CD4-positive, CD25-positive, alpha-beta regulatory T cell (primary cell): ENCODE results near the gene PHPT1. TPM values are rescaled to one million over a fixed set of nuclear protein-coding genes. Genes with fewer than 3 reads are reported as not detected.
"Not testable (repeated sequence)": the region's sequence is repeated elsewhere in the genome, so short reads cannot be mapped to it uniquely, and the experiment has no call there.

Source experiments
- ATAC-seq, 2 donors: fragments of 150-1000 bp; cut with Tn5 transposase; one replicate each; pipeline ENCODE4 v1.10.0; 2021; ENCODE audit warnings: low read depth in 2 of 2, moderate number of reproducible peaks in 2 of 2, moderate library complexity in 1 of 2
- DNase-seq, 3 donors: peaks; one replicate each; pipeline versions ENCODE4 v3.0.0 to v3.0.0-alpha.2; 2012 to 2022; ENCODE audit warnings: mixed read lengths in 1 of 3
- H3K27ac ChIP-seq: one replicate; pipeline ENCODE4 v1.7.0; 2013; ENCODE audit warnings: mild to moderate bottlenecking, low read length; ENCODE audit not compliant: insufficient read depth, poor library complexity, severe bottlenecking
- H3K27me3 ChIP-seq: one replicate; pipeline ENCODE4 v1.7.0; 2013; ENCODE audit warnings: low read length; ENCODE audit not compliant: control insufficient read depth, insufficient read depth
- H3K36me3 ChIP-seq: one replicate; pipeline ENCODE4 v1.7.0; 2013; ENCODE audit warnings: mild to moderate bottlenecking, low read length, moderate library complexity; ENCODE audit not compliant: control insufficient read depth, insufficient read depth
- H3K4me1 ChIP-seq: 2 replicates; pipeline ENCODE4 v1.7.0; 2013; ENCODE audit warnings: mild to moderate bottlenecking, low read length; ENCODE audit not compliant: insufficient read depth, control insufficient read depth, poor library complexity, severe bottlenecking
- H3K4me3 ChIP-seq: one replicate; pipeline ENCODE4 v1.7.0; 2013; ENCODE audit warnings: low read depth, mild to moderate bottlenecking, low read length, moderate library complexity
- H3K9me3 ChIP-seq, 2 experiments: 1 replicate in 1 of 2; 2 replicates in 1 of 2; pipeline ENCODE4 v1.7.0; 2013; ENCODE audit warnings: low read length in 2 of 2, mild to moderate bottlenecking in 1 of 2, moderate library complexity in 1 of 2; ENCODE audit not compliant: control insufficient read depth in 2 of 2
- H3K27ac Mint-ChIP-seq, 3 donors: one replicate each; pipeline ENCODE4 v1.8.0; 2020 to 2022; ENCODE audit warnings: mild to moderate bottlenecking in 3 of 3, mixed read lengths in 3 of 3, moderate library complexity in 2 of 3
- H3K27me3 Mint-ChIP-seq: one replicate; pipeline ENCODE4 v1.8.0; 2022; ENCODE audit warnings: mild to moderate bottlenecking, mixed read lengths
- H3K36me3 Mint-ChIP-seq: one replicate; pipeline ENCODE4 v1.8.0; 2020; ENCODE audit warnings: mixed read lengths
- H3K4me1 Mint-ChIP-seq, 4 donors: one replicate each; pipeline ENCODE4 v1.8.0; 2020 to 2022; ENCODE audit warnings: mixed read lengths in 4 of 4, mild to moderate bottlenecking in 1 of 4
- H3K4me3 Mint-ChIP-seq, 4 donors: one replicate each; pipeline ENCODE4 v1.8.0; 2020 to 2022; ENCODE audit warnings: mild to moderate bottlenecking in 4 of 4, mixed read lengths in 4 of 4, moderate library complexity in 3 of 4
- H3K9me3 Mint-ChIP-seq, 7 donors: one replicate each; pipeline ENCODE4 v1.8.0; 2020 to 2022; ENCODE audit warnings: mixed read lengths in 7 of 7, mild to moderate bottlenecking in 3 of 7, moderate library complexity in 2 of 7
- polyA plus RNA-seq, 4 donors: library from polyadenylated mRNA; unstranded; fragments of 300-500 nt; fragmentation: Illumina TruSeq; gene quantifications; one replicate each; pipeline ENCODE4 v1.2.3, GENCODE V29; 2021
- total RNA-seq: library from RNA; stranded (reverse); gene quantifications from one replicate; pipeline ENCODE4 v1.2.3, GENCODE V29; 2022

PHPT1 gene
- total and polyA plus RNA-seq, 5 donors from 2014 or later, result 33.7 to 95.8 (median 80.1) TPM

- H3K27ac ChIP-seq, H3K4me3 ChIP-seq, H3K9me3 Mint-ChIP-seq, H3K9me3 ChIP-seq, H3K36me3 ChIP-seq, DNase-seq, H3K27me3 ChIP-seq, H3K36me3 Mint-ChIP-seq: not testable (repeated sequence)
- Mint-ChIP-seq H3K4me3 (peak overlapping the region; percentile 76 to 94 (median 86)), H3K27ac (peak overlapping the region in 1 of 3 donors; percentile 56), H3K27me3 (peaks cover 28% of the 10 kb centered on the region), H3K4me1 (peaks cover 0 to 28% (median 2%) of the 10 kb centered on the region in 4 donors)
- peak in 1 of 2 donors; percentile 5 for ATAC-seq
- peaks cover 54% of the 10 kb centered on the region for H3K4me1 ChIP-seq
These were observed 5.9 kb upstream of the PHPT1 start for GRCh38 chr9:136843159-136843800.

DNA sequence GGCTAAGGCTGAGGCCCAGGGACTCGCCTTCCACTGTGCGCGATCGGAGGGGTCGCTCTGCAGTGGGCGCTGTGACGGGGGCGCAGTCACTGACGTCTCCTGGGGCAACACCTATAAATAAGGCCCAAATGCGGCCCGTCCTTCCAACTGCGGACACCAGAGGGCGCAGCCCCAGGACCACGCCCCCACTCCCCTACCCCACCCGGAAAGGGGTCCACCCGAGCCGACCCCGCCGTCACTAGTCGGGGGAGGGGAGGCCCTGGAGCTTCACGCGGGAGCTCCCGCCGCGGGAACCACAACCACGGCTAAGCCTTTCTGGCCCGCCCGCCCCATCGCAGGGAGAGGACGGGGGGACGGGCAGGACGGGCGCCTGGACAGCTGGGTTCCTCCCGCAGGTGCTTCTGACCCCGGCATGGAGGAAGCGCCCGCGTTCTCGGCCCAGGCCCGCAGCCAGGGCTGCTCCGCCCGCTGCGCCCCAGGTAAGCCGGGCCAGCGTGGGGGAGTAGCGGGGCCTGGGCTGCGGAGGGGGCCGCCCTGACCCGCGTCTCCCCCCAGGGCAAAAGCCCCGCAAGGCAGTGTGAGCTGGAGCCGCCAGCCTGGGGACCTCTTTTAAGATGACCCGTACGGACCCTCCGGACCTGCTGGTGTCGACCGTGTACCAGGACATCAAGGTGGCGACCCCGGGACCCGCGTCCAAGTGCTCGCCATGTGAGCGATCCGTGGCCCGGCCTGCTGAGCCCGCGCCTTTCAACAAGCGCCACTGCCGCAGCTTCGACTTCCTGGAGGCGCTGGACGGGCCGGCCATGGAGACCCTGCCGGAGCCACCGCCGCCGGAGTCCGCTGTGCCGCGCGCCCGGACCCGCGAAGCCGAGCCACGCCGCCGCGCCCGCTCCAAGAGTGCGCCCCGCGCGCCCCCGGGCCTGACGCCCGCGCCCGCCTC is 5.1 kb upstream of the PHPT1 start:
- Mint-ChIP-seq H3K27me3 (peaks cover 31% of the 10 kb centered on the region), H3K4me1 (peaks cover 0 to 30% (median 3%) of the 10 kb centered on the region in 4 donors), H3K4me3 (peak overlapping the region; percentile 76 to 94 (median 86)), H3K27ac (peak overlapping the region in 1 of 3 donors; percentile 56)
- H3K27me3 ChIP-seq, H3K9me3 Mint-ChIP-seq, H3K36me3 Mint-ChIP-seq, H3K4me3 ChIP-seq, H3K9me3 ChIP-seq, H3K36me3 ChIP-seq, H3K27ac ChIP-seq: not testable (repeated sequence)
- peaks cover 61% of the 10 kb centered on the region for H3K4me1 ChIP-seq
- peak in 1 of 2 donors; percentile 7 for ATAC-seq
- peak; percentile 37 to 60 (median 48) for DNase-seq

DNA sequence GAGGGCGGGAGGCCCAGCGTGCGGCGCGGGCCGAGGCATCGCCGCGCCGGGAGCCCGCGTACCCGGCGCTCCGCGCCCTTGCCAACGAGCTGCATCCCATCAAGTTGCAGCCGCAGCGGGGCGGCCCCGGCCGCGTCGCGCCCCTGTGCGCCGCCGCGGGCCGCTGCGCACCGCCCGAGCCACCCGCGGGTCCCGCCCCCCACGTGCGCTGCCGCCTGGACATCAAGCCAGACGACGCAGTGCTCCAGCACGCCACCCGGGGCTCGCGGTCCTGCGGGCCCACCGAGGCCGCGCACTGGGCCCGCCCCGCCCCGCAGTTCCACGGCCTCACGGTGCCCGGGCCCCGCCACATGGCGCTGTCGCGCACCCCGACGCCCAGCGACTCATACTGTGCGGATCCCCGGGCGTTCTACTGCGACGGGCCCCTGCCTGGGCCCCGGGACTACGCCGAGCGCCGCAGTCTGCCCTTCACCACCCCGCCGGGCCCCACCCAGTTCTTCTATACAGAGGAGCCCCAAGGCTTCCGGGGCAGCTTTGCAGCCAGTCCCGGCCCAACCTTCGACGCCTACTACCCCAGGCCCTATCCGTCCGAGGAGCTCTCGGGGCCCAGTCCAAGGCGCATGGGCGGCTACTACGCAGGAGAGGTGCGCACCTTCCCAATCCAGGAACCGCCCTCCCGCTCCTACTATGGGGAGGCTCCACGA is 4.3 kb upstream of the PHPT1 start:
- Mint-ChIP-seq H3K9me3 (peaks cover 0 to 2% (median 0%) of the 10 kb centered on the region in 7 donors), H3K4me3 (peak overlapping the region; percentile 54 to 84 (median 64)), H3K27ac (no peak overlapping the region), H3K27me3 (peaks cover 35% of the 10 kb centered on the region), H3K4me1 (peaks cover 0 to 35% (median 5%) of the 10 kb centered on the region in 4 donors), H3K36me3 (peaks cover 2% of the 10 kb centered on the region)
- ATAC-seq (no peak), DNase-seq (peak in 1 of 3 donors; percentile 43)
- Histone ChIP-seq H3K36me3 (no peaks in the 10 kb centered on the region), H3K4me3 (no peak overlapping the region), H3K27me3 (no peaks in the 10 kb centered on the region), H3K27ac (no peak overlapping the region), H3K9me3 (no peaks in the 10 kb centered on the region), H3K4me1 (peaks cover 64% of the 10 kb centered on the region)

DNA sequence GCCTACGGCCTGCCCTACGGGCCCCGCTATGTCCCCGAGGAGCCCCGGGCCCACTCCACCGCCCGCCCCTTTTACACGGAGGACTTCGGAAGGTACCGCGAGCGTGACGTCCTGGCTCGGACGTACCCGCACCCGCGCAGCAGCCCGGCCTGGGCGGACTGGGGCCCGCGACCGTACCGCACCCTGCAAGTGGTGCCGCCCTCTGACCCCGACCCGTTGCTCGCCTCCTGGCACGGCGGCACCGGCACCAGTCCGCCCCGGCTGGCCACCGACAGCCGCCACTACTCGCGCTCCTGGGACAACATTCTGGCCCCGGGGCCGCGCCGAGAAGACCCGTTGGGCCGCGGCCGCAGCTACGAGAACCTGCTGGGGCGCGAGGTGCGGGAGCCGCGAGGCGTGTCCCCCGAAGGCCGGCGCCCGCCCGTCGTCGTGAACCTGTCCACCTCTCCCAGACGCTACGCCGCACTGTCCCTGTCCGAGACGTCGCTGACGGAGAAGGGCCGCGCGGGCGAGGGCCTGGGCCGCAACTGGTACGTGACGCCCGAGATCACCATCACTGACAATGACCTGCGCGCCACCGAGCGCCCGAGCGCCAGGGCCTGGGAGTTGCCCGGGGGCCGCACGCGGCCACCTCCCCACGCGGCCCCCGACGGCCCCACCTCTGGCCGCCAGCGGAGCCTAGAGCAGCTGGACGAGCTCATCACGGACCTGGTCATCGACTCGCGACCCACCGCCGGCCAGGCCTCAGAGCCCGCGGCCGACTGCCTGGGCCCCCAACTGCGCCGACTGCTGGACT is 3.5 kb upstream of the PHPT1 start:
- no peak overlapping the region for H3K4me3 ChIP-seq
- no peak overlapping the region for H3K27ac ChIP-seq
- H3K27ac Mint-ChIP-seq, result no peak overlapping the region
- peaks cover 0 to 2% (median 0%) of the 10 kb centered on the region in 7 donors for H3K9me3 Mint-ChIP-seq
- DNase-seq (no peak), ATAC-seq (no peak)
- H3K27me3 Mint-ChIP-seq, result peaks cover 32% of the 10 kb centered on the region
- no peaks in the 10 kb centered on the region for H3K36me3 Mint-ChIP-seq
- no peaks in the 10 kb centered on the region for H3K36me3 ChIP-seq
- H3K4me1 ChIP-seq, result peaks cover 68% of the 10 kb centered on the region
- peak overlapping the region; percentile 54 to 84 (median 64) for H3K4me3 Mint-ChIP-seq
- H3K9me3 ChIP-seq, result no peaks in the 10 kb centered on the region
- no peaks in the 10 kb centered on the region for H3K27me3 ChIP-seq
- H3K4me1 Mint-ChIP-seq, result peaks cover 0 to 35% (median 5%) of the 10 kb centered on the region in 4 donors

- DNase-seq (peak in 1 of 3 donors; percentile 23), ATAC-seq (no peak)
- Histone ChIP-seq H3K27me3 (no peaks in the 10 kb centered on the region), H3K4me1 (peaks cover 68% of the 10 kb centered on the region), H3K27ac (no peak overlapping the region), H3K4me3 (no peak overlapping the region), H3K36me3 (no peaks in the 10 kb centered on the region), H3K9me3 (no peaks in the 10 kb centered on the region)
- no peaks in the 10 kb centered on the region for H3K36me3 Mint-ChIP-seq
- H3K4me1 Mint-ChIP-seq, result peaks cover 0 to 35% (median 5%) of the 10 kb centered on the region in 4 donors
- H3K4me3 Mint-ChIP-seq, result peak overlapping the region; percentile 50 to 71 (median 56)
- H3K27ac Mint-ChIP-seq, result peak overlapping the region in 2 of 3 donors; percentile 46 to 77
- peaks cover 32% of the 10 kb centered on the region for H3K27me3 Mint-ChIP-seq
- H3K9me3 Mint-ChIP-seq, result peaks cover 0 to 2% (median 0%) of the 10 kb centered on the region in 7 donors
These were observed 2.7 kb upstream of the PHPT1 start for GRCh38 chr9:136846376-136847087.

DNA sequence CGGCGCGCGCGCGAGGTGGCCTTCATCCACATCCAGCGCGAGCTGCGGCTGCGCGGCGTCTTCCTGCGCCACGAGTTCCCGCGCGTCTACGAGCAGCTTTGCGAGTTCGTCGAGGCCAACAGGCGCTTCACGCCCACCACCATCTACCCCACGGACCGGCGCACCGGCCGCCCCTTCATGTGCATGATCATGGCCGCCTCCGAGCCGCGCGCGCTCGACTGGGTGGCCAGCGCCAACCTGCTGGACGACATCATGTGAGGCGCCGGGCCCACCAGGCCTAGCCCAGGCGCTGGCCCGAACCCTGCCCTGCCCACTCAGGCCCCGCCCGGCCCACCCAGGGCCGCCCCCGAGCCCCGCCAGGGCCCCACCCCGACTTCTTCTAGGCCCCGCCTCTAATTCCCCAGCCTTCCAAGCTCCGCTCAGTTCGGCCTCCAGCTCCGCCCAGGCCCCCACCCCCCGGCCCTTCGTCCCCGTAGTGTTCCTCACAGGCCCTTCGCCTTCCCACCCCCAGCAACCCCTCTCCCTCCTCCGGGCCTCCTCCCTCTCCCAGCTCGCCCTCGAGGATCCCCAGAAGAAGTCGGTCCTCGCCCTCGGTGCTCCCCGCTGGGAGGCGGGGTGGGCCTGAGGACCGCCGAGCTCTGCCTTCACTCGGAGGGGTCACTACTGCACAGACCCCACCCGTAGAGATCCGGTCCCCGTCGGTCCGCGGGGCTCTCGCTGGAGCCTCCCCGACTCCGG is 2.0 kb upstream of the PHPT1 start:
- no peaks in the 10 kb centered on the region for H3K9me3 ChIP-seq
- peaks cover 0 to 32% (median 5%) of the 10 kb centered on the region in 4 donors for H3K4me1 Mint-ChIP-seq
- peak overlapping the region; percentile 85 to 100 (median 88) for H3K4me3 Mint-ChIP-seq
- H3K27ac ChIP-seq, result no peak overlapping the region
- no peak overlapping the region for H3K27ac Mint-ChIP-seq
- no peaks in the 10 kb centered on the region for H3K36me3 Mint-ChIP-seq
- no peaks in the 10 kb centered on the region for H3K36me3 ChIP-seq
- no peak overlapping the region for H3K4me3 ChIP-seq
- ATAC-seq (no peak), DNase-seq (peak in 1 of 3 donors; percentile 38)
- peaks cover 63% of the 10 kb centered on the region for H3K4me1 ChIP-seq
- H3K27me3 Mint-ChIP-seq, result peaks cover 30% of the 10 kb centered on the region
- peaks cover 0 to 2% (median 0%) of the 10 kb centered on the region in 7 donors for H3K9me3 Mint-ChIP-seq
- H3K27me3 ChIP-seq, result no peaks in the 10 kb centered on the region
